PC-3 (cell line): Measurements from ENCODE around the gene ASB2.

Source experiments
- CTCF ChIP-seq: fragments of 300-600 bp; sonication (generic); conservative IDR thresholded peaks from 2 replicates; pipeline ENCODE4 v1.5.1; 2017; ENCODE audit warnings: antibody characterized with exemption, low read depth, mild to moderate bottlenecking, low read length
- EZH2phosphoT487 ChIP-seq: fragments of 300-600 bp; sonication (generic); IDR thresholded peaks from 2 replicates; pipeline ENCODE4 v1.6.1; 2018; ENCODE audit warnings: mild to moderate bottlenecking, antibody characterized with exemption, low read length, borderline replicate concordance

GRCh38 chr14:93940437-93940836 is 35.9 kb downstream of the ASB2 start:
- TF ChIP-seq CTCF (no peak), EZH2phosphoT487 (no peak)
